GM12892 (cell line): ENCODE data around the gene LRRC10B.

Experiments used
- POLR2A ChIP-seq: IDR thresholded peaks from 2 replicates; pipeline ENCODE4 v1.6.1; 2011; ENCODE audit warnings: low read depth, low read length, control low read depth
- POLR2AphosphoS5 ChIP-seq: IDR thresholded peaks from 2 replicates; pipeline ENCODE4 v1.6.1; 2011; ENCODE audit warnings: low read depth, low read length, control low read depth
- TAF1 ChIP-seq: IDR thresholded peaks from 2 replicates; pipeline ENCODE4 v1.6.1; 2011; ENCODE audit warnings: low read depth, mild to moderate bottlenecking, control low read depth, low read length, borderline replicate concordance

- TF ChIP-seq POLR2A (no peak), POLR2AphosphoS5 (no peak), TAF1 (no peak)
Observed at GRCh38 chr11:61513143-61513765, 4.7 kb downstream of the LRRC10B start.
